Colonic mucosa (tissue), 4 donors: ENCODE results near the gene ABCG2. TPM values are rescaled to one million over a fixed set of nuclear protein-coding genes. Genes with fewer than 3 reads are reported as not detected.

ENCODE experiments used
- DNase-seq: peaks from one replicate; pipeline ENCODE4 v3.0.0-alpha.2; 2020
- H3K27ac ChIP-seq: fragments of 200-600 bp; one replicate; pipeline ENCODE4 v1.8.0; 2021
- H3K27me3 ChIP-seq: fragments of 200-600 bp; one replicate; pipeline ENCODE4 v1.8.0; 2021
- H3K36me3 ChIP-seq: fragments of 200-600 bp; one replicate; pipeline ENCODE4 v1.8.0; 2021
- H3K4me1 ChIP-seq: fragments of 200-600 bp; one replicate; pipeline ENCODE4 v1.8.0; 2021; ENCODE audit warnings: mild to moderate bottlenecking
- H3K4me3 ChIP-seq: fragments of 200-600 bp; one replicate; pipeline ENCODE4 v1.8.0; 2021
- H3K9ac ChIP-seq, 2 donors: one replicate each; pipeline ENCODE4 v1.7.0; 2013; ENCODE audit warnings: control low read depth in 2 of 2, low read depth in 2 of 2, low read length in 2 of 2
- H3K9me3 ChIP-seq: fragments of 200-600 bp; one replicate; pipeline ENCODE4 v1.8.0; 2021
- CTCF ChIP-seq: fragments of 200-600 bp; IDR thresholded peaks from one replicate; pipeline ENCODE4 v1.8.0; 2022; ENCODE audit warnings: antibody characterized with exemption, mild to moderate bottlenecking
- intact Hi-C: fragments of 100-400 bp; cut with DNase I; formaldehyde crosslinking; loops from one replicate; pipeline ENCODE4 v1.14.1; 2022
- total RNA-seq, 2 donors: library from RNA; stranded (reverse); fragmentation: NEBNext Ultra II Directional in 1 of 2; extraction: Animal tissue kit (Norgen Biotek cat#: 25700) in 1 of 2; gene quantifications; one replicate each; pipeline ENCODE4 v1.2.1, GENCODE V29; 2021
- donor health status: healthy.
- donor health status: DM: no; HTN: no; CAD: no.
- donor health status: DM: no; HTN: no; CAD: no.

The ABCG2 gene
- total RNA-seq, 2 donors from 2014 or later: 7.5 to 18.8 TPM

DNA sequence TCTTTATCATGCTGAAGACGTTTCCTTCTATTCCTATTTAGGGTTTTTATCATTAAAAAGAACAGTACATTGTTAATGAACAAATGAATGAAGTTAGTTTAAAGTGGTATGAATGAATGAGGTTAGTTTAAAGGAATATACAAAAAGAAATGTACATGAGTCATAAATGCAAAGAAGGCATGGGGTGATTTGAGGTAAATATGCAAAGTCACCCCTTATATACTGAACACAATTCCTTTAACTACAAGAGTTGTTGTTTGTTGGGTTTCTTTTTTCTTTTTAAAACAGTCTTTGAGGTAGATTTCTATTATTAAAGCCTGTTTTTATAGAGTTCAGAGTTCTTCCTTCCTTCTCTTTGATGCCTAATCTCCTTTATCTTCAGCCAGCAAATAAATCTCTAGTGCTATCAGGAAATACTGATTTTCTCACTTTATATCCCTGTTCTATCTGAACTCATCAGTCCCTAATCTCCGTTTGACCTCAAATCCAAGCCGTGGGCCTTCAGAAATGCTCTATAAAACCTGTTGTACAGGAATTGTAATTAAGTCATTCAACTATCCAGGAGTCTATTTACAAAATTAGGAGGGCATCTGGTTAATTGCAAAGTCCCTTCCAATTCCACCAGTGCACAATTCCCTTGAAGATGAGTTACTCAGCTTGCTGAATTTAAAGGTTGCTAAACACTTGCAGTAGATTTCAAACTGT, 31.6 kb upstream of the ABCG2 start:
- H3K36me3 ChIP-seq: no peaks in the 10 kb centered on the region
- H3K4me3 ChIP-seq: no peak overlapping the region
- H3K27ac ChIP-seq: no peak overlapping the region
- no peaks in the 10 kb centered on the region for H3K9me3 ChIP-seq
- DNase-seq: no peak
- TF ChIP-seq CTCF: no peak
- no peaks in the 10 kb centered on the region for H3K27me3 ChIP-seq
- intact Hi-C loops: no loop called here
- H3K4me1 ChIP-seq: no peaks in the 10 kb centered on the region
- no peak overlapping the region for H3K9ac ChIP-seq

- Histone ChIP-seq H3K4me3 (no peak overlapping the region), H3K36me3 (no peaks in the 10 kb centered on the region), H3K27ac (no peak overlapping the region), H3K9me3 (no peaks in the 10 kb centered on the region), H3K4me1 (no peaks in the 10 kb centered on the region), H3K27me3 (no peaks in the 10 kb centered on the region), H3K9ac (no peak overlapping the region)
- TF ChIP-seq CTCF: no peak
- no peak for DNase-seq
- intact Hi-C loops: no loop called here
These were observed 30.9 kb upstream of the ABCG2 start for GRCh38 chr4:88189418-88189738.

DNA sequence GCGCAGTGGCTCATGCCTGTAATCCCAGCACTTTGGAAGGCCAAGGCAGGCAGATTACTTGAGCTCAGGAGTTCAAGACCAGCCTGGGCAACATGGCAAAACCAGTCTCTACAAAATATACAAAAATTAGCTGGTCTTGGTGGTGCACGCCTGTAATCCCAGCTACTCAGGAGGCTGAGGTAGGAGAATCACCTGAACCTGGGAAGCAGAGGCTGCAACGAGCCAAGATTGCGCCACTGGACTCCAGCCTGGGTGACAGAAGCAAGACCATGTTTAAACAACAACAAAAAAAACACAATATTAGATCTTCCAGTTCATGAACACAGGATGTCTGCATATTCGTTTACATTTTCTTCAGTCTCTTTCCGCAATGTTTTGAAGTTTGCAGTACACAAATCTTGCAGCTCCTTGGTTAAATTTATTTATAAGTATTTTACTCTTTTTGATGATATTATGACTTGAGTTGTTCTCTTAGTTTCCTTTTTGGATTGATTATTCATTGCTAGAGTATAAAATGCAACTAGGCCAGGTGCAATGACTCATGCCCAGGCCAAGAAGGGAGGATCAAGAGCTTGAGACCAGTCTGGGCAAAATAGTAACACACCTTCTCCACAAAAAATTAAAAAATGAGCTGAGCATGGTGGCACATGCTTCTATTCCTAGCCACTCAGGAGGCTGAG, 30.4 kb upstream of the ABCG2 start:
- Histone ChIP-seq H3K4me3 (no peak overlapping the region), H3K27me3 (no peaks in the 10 kb centered on the region), H3K27ac (no peak overlapping the region), H3K4me1 (no peaks in the 10 kb centered on the region), H3K9me3 (no peaks in the 10 kb centered on the region), H3K9ac (no peak overlapping the region), H3K36me3 (no peaks in the 10 kb centered on the region)
- no peak for TF ChIP-seq CTCF
- no peak for DNase-seq
- intact Hi-C loops: no loop called here

GRCh38 chr4:88187766-88188165, 29.3 kb upstream of the ABCG2 start:
- H3K27me3 ChIP-seq: no peaks in the 10 kb centered on the region
- no peaks in the 10 kb centered on the region for H3K36me3 ChIP-seq
- no peak for TF ChIP-seq CTCF
- no peak overlapping the region for H3K9ac ChIP-seq
- no peaks in the 10 kb centered on the region for H3K4me1 ChIP-seq
- no peaks in the 10 kb centered on the region for H3K9me3 ChIP-seq
- intact Hi-C loops: no loop called here
- DNase-seq: no peak
- H3K27ac ChIP-seq: no peak overlapping the region
- H3K4me3 ChIP-seq: no peak overlapping the region

GRCh38 chr4:88185906-88186305, 27.5 kb upstream of the ABCG2 start:
- Histone ChIP-seq H3K27me3 (no peaks in the 10 kb centered on the region), H3K4me3 (no peak overlapping the region), H3K9ac (no peak overlapping the region), H3K4me1 (no peaks in the 10 kb centered on the region), H3K27ac (no peak overlapping the region), H3K9me3 (no peaks in the 10 kb centered on the region), H3K36me3 (no peaks in the 10 kb centered on the region)
- intact Hi-C loops: no loop called here
- no peak for DNase-seq
- TF ChIP-seq CTCF: no peak
